Vagina (tissue), 2 donors: Measurements from ENCODE around the gene STON2.

Experiments
- CTCF ChIP-seq, 3 experiments: fragments of 450-650 bp in 2 of 3; fragments of 200-600 bp in 1 of 3; sonication (generic) in 1 of 3; IDR thresholded peaks; one replicate each; pipeline ENCODE4 v1.5.1; 2017 to 2019; ENCODE audit warnings: antibody characterized with exemption in 3 of 3, mild to moderate bottlenecking in 2 of 3, moderate library complexity in 2 of 3
- POLR2A ChIP-seq, 2 donors: fragments of 450-650 bp; IDR thresholded peaks; one replicate each; pipeline ENCODE4 v1.6.1; 2017; ENCODE audit warnings: antibody characterized with exemption in 2 of 2, mild to moderate bottlenecking in 2 of 2, moderate library complexity in 2 of 2
- POLR2AphosphoS5 ChIP-seq, 2 donors: sonication (generic); formaldehyde crosslinking; IDR thresholded peaks; one replicate each; pipeline ENCODE4 v1.9.0; 2017; ENCODE audit warnings: antibody characterized with exemption in 2 of 2, mild to moderate bottlenecking in 2 of 2, low read depth in 1 of 2; ENCODE audit not compliant: insufficient read depth in 1 of 2

- TF ChIP-seq POLR2A (IDR thresholded peaks at IDR 0.05) (no peak), CTCF (IDR thresholded peaks at IDR 0.05) (no peak), POLR2AphosphoS5 (IDR thresholded peaks at IDR 0.05; ENCODE audit: insufficient read depth in 1 of 2, low read depth in 1 of 2) (no peak)
Measured at GRCh38 chr14:81265636-81266169, 134.4 kb downstream of the STON2 start.
